Measurements from ENCODE around the gene PLEKHH2. TPM values are rescaled to one million over a fixed set of nuclear protein-coding genes. Genes with fewer than 3 reads are reported as not detected.
"Not testable (repeated sequence)": the region's sequence is repeated elsewhere in the genome, so short reads cannot be mapped to it uniquely, and the experiment has no call there.

PLEKHH2 gene
- total RNA-seq, 1 donor from 2014 or later, result 2.1 TPM

DNA sequence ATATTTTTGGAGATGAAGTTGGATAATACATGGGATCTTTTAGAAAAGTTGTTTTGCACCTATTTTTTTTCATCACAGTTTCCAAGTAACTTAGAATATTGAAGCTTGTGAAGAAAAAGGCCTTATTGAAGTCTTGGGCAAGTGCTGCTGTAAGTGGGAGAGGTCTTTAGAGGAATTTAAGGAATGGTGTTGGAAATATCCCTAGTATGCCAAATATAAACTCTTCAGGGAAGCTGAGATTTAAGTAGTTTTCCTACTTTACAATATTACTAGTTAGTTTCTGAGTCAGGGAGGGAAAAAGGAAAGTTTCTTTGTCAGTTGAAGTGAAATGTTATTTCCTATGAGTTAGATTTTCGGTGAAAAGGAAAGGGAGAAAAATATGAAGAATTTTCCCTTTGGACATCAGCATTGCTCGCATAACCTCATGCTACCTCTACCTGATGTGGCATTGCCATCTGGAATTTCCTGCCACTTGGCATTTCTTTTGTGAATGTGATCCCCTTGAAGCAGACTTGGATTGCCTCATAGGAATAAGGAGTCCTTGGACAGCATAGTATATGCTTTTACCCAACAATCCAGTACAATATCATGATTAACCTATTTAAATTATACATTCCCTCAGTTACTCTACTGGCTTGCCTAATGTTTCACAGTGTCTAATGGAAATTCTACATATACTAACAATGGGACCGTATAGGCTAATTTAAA is 12.1 kb downstream of the PLEKHH2 start:
- TF ChIP-seq, protein P1, sequence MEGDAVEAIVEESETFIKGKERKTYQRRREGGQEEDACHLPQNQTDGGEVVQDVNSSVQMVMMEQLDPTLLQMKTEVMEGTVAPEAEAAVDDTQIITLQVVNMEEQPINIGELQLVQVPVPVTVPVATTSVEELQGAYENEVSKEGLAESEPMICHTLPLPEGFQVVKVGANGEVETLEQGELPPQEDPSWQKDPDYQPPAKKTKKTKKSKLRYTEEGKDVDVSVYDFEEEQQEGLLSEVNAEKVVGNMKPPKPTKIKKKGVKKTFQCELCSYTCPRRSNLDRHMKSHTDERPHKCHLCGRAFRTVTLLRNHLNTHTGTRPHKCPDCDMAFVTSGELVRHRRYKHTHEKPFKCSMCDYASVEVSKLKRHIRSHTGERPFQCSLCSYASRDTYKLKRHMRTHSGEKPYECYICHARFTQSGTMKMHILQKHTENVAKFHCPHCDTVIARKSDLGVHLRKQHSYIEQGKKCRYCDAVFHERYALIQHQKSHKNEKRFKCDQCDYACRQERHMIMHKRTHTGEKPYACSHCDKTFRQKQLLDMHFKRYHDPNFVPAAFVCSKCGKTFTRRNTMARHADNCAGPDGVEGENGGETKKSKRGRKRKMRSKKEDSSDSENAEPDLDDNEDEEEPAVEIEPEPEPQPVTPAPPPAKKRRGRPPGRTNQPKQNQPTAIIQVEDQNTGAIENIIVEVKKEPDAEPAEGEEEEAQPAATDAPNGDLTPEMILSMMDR (conservative IDR thresholded peaks at IDR 0.05), result no peak
- no peaks in the 10 kb centered on the region for H3K4me1 Mint-ChIP-seq
- DNase-seq (ENCODE audit: low read depth, low spot score), result no peak
- no peak overlapping the region for H3K4me3 Mint-ChIP-seq
- no peaks in the 10 kb centered on the region for H3K36me3 Mint-ChIP-seq (ENCODE audit: low read depth)
- H3K27me3 Mint-ChIP-seq (ENCODE audit: low read depth), result peaks cover 3% of the 10 kb centered on the region
- no peaks in the 10 kb centered on the region for H3K9me3 Mint-ChIP-seq
- no peak overlapping the region for H3K27ac Mint-ChIP-seq (ENCODE audit: unreplicated experiment)

DNA sequence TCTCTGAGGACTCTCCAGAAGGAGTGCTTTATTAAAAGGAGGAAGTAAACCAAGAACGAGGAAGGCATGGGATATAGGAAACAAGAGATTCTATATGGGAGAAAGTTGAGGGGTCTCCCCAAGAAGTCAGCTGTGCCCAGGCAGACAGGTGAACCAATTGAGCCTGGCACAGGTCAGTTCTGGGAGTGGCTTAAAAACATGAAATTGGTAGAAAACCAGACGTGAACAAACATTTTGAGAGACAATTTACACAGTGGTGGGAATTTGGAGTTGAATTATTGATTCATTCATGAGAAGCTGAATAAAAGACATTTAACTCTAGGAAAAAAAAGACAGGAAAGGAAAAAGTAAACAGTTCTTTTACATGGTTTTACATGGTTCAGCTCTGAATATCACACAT is 16.4 kb downstream of the PLEKHH2 start:
- no peak overlapping the region for H3K4me3 Mint-ChIP-seq
- no peak for DNase-seq (ENCODE audit: low read depth, low spot score)
- H3K27me3 Mint-ChIP-seq (ENCODE audit: low read depth), result peaks cover 3% of the 10 kb centered on the region

DNA sequence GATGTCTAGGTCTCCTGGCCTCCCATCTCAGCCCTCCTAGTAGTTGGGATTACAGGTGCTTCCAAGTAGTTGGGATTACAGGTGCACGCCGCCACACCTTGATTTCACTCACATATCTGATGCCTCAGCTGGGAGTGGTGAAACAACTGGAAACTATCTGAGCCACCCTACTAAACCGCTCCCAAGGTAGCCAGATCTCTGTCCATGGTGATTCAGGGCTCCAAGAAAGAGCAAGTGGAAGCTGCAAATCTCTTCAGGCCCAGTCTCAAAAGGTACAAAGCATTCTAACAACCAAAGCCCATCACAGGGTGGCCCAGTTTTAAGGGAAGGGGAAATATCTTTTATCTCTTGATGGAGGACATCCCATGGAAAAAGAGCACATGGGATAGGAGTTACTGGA is 20.2 kb downstream of the PLEKHH2 start:
- H3K27ac Mint-ChIP-seq (ENCODE audit: unreplicated experiment), result no peak overlapping the region
- H3K27me3 Mint-ChIP-seq (ENCODE audit: low read depth), result peaks cover 3% of the 10 kb centered on the region
- DNase-seq (ENCODE audit: low read depth, low spot score), result no peak
- no peak overlapping the region for H3K4me3 Mint-ChIP-seq
- TF ChIP-seq, protein P1 (conservative IDR thresholded peaks at IDR 0.05), result no peak
- H3K36me3 Mint-ChIP-seq (ENCODE audit: low read depth), result peaks cover 4% of the 10 kb centered on the region
- peaks cover 4% of the 10 kb centered on the region for H3K9me3 Mint-ChIP-seq
- H3K4me1 Mint-ChIP-seq, result no peaks in the 10 kb centered on the region

More for the DNA sequence above, 16.4 kb downstream of the PLEKHH2 start:
- Mint-ChIP-seq H3K9me3 (no peaks in the 10 kb centered on the region), H3K36me3 (ENCODE audit: low read depth) (no peaks in the 10 kb centered on the region), H3K27ac (ENCODE audit: unreplicated experiment) (no peak overlapping the region), H3K4me1 (no peaks in the 10 kb centered on the region)
- TF ChIP-seq, protein P1 (conservative IDR thresholded peaks at IDR 0.05), result no peak

DNA sequence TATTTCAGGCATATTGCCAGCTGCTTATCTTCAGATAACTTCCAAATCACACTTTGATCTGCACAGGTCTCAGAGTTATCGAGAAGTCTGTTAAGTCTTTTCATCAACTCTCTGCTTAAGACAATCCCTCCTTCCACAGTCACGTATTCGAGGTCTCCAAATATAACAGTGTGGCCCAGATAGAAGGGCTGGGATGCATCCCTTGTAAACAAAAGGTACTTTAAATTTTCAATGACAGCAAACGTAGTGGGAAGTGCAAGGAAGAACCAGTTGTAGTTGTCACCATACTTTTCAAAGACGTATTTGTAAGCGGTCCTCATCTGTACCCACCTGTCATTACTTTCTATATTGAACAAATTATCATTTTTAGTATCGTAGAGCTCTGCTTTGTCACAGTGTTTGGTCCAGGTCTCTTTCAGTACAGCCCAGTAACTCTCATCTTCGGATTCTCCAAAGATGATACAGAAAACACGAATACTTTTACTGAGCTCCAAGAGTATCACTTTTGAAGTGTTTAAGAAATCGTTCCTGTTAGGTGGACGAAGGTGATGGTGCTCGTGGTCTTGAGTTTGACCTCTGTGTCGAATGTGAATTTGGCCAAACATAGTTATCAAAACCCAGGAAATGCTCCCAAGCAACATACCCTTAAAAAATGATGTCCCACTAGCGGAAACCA is 38.7 kb downstream of the PLEKHH2 start:
- peaks cover 10% of the 10 kb centered on the region for H3K36me3 Mint-ChIP-seq (ENCODE audit: low read depth)
- no peaks in the 10 kb centered on the region for H3K4me1 Mint-ChIP-seq
- TF ChIP-seq, protein P1 (conservative IDR thresholded peaks at IDR 0.05), result no peak
- H3K4me3 Mint-ChIP-seq, result no peak overlapping the region
- peaks cover 15% of the 10 kb centered on the region for H3K9me3 Mint-ChIP-seq
- no peak overlapping the region for H3K27ac Mint-ChIP-seq (ENCODE audit: unreplicated experiment)
- DNase-seq (ENCODE audit: low read depth, low spot score), result no peak
- no peaks in the 10 kb centered on the region for H3K27me3 Mint-ChIP-seq (ENCODE audit: low read depth)

DNA sequence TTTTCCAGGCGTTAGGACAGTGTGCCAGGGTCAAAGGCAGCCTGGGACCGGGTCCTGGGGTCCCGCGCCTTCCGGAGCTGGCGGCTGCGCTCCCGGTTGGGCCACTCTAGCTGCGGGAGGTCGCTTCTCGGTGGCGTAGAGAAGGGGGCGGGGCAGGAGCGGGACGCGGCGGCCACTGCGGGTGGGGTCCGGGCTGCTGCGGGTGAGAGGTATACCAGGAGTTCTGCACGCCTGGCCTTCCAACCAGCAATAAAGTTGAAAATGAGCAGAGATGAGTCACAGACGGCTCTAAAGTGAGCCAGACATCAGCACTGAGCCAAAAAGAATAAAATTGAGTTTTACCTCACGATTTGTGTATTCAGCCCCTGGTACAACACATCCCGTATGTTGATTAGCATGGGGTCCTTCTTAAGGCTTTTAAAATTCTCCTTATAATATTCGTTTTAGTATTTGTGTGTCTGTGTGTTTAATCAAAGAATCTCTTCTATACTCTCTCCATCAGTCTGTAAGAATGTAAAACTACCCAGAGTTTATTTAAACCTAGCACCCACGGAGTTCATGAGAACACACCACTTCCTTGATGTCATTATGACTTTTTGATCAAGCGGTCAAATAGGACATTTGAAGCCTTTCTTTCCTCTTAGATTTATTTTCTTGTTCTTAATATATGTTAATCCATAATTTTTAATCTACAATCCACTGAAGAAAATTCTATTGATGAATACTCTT is 39.4 kb downstream of the PLEKHH2 start, which contains the start of gene C1GALT1C1L:
TSS of gene C1GALT1C1L (minus strand) at position 108 of the 729 bp plus-strand sequence. CDS start at position 1, 107 bp downstream.
- TF ChIP-seq, protein P1 (conservative IDR thresholded peaks at IDR 0.05), result no peak
- peaks cover 15% of the 10 kb centered on the region for H3K9me3 Mint-ChIP-seq
- peaks cover 10% of the 10 kb centered on the region for H3K36me3 Mint-ChIP-seq (ENCODE audit: low read depth)
- no peak for DNase-seq (ENCODE audit: low read depth, low spot score)
- no peak within 1 kb of the TSS for H3K27ac Mint-ChIP-seq (ENCODE audit: unreplicated experiment)
- no peak within 1 kb of the TSS for H3K4me3 Mint-ChIP-seq
- H3K4me1 Mint-ChIP-seq, result no peaks in the 10 kb centered on the region
- no peaks in the 10 kb centered on the region for H3K27me3 Mint-ChIP-seq (ENCODE audit: low read depth)

DNA sequence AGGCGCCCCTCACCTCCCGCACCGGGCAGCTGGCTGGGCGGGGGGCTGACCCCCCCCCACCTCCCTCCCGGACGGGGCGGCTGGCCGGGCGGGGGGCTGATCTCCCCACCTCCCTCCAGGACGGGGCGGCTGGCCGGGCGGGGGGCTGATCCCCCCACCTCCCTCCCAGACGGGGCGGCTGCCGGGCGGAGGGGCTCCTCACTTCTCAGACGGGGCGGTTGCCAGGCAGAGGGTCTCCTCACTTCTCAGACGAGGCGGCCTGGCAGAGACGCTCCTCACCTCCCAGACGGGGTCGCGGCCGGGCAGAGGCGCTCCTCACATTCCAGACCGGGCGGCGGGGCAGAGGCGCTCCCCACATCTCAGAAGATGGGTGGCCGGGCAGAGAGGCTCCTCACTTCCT is 40.7 kb downstream of the PLEKHH2 start:
- DNase-seq (ENCODE audit: low read depth, low spot score); H3K4me1 Mint-ChIP-seq; H3K36me3 Mint-ChIP-seq (ENCODE audit: low read depth); H3K9me3 Mint-ChIP-seq; H3K27me3 Mint-ChIP-seq (ENCODE audit: low read depth); H3K4me3 Mint-ChIP-seq; H3K27ac Mint-ChIP-seq (ENCODE audit: unreplicated experiment): not testable (repeated sequence)
